Measurements from ENCODE around the gene VGLL2. TPM values are rescaled to one million over a fixed set of nuclear protein-coding genes. Genes with fewer than 3 reads are reported as not detected.

Gene VGLL2, protein sequence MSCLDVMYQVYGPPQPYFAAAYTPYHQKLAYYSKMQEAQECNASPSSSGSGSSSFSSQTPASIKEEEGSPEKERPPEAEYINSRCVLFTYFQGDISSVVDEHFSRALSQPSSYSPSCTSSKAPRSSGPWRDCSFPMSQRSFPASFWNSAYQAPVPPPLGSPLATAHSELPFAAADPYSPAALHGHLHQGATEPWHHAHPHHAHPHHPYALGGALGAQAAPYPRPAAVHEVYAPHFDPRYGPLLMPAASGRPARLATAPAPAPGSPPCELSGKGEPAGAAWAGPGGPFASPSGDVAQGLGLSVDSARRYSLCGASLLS
- total RNA-seq (2022; extraction: Qiagen RNA extraction; ENCODE audit: low read depth) = not detected in 5 replicates

GRCh38 chr6:117265410-117266256 is at the start of gene VGLL2:
VGLL2 (plus strand) TSS chr6:117265558; CDS start chr6:117265764, 206 bp downstream.

Other genes with a start within 250 kb of the VGLL2 start
- 0.13 to 0.29 TPM (median 0.20 TPM) in 5 replicates for gene ROS1, start 160.4 kb downstream of the VGLL2 start, total RNA-seq (2022; extraction: Qiagen RNA extraction; ENCODE audit: low read depth)
- gene DCBLD1, start 217.1 kb downstream of the VGLL2 start, total RNA-seq (2022; extraction: Qiagen RNA extraction; ENCODE audit: low read depth) = 23.3 to 34.7 TPM (median 31.0 TPM) in 5 replicates

Measured in A549 treated with RU486 at 1 μM for 4 hours (cell line).